HEK293 (cell line): ENCODE data around the gene SLIT1.

Experiments used
- GFI1B ChIP-seq: fragments of 450-650 bp; formaldehyde crosslinking; IDR thresholded peaks from 2 replicates; pipeline ENCODE4 v1.5.1; 2016; ENCODE audit warnings: missing biosample characterization, missing genetic modification characterization
- TRIM28 ChIP-seq: IDR thresholded peaks from 2 replicates; pipeline ENCODE4 v1.6.1; 2011; ENCODE audit warnings: low read length, control low read depth, borderline replicate concordance
- ZBTB7A ChIP-seq: fragments of 450-650 bp; formaldehyde crosslinking; IDR thresholded peaks from 2 replicates; pipeline ENCODE4 v1.5.1; 2016; ENCODE audit warnings: low read depth, missing biosample characterization, missing genetic modification characterization
- ZNF132 ChIP-seq: fragments of 450-650 bp; formaldehyde crosslinking; IDR thresholded peaks from 2 replicates; pipeline ENCODE4 v1.5.1; 2017; ENCODE audit warnings: missing biosample characterization, missing genetic modification characterization, borderline replicate concordance
- ZNF274 ChIP-seq, 2 experiments: fragments of 200-500 bp in 1 of 2; fragments of 450-650 bp in 1 of 2; sonication (Bioruptor generic) in 1 of 2; formaldehyde crosslinking in 1 of 2; IDR thresholded peaks; 2 replicates each; pipeline versions ENCODE4 v1.5.1 to v1.6.1; 2014 to 2016; ENCODE audit warnings: borderline replicate concordance in 1 of 2, inconsistent platforms in 1 of 2, low read length in 1 of 2, missing biosample characterization in 1 of 2, missing genetic modification characterization in 1 of 2
- ZNF324 ChIP-seq: fragments of 450-650 bp; formaldehyde crosslinking; IDR thresholded peaks from 2 replicates; pipeline ENCODE4 v1.5.1; 2016; ENCODE audit warnings: missing biosample characterization, missing genetic modification characterization
- ZNF394 ChIP-seq: fragments of 450-650 bp; formaldehyde crosslinking; IDR thresholded peaks from 2 replicates; pipeline ENCODE4 v1.5.1; 2016; ENCODE audit warnings: missing biosample characterization, missing genetic modification characterization, mild to moderate bottlenecking, moderate library complexity, borderline replicate concordance
- ZNF398 ChIP-seq: fragments of 450-650 bp; formaldehyde crosslinking; IDR thresholded peaks from 2 replicates; pipeline ENCODE4 v1.5.1; 2017; ENCODE audit warnings: missing biosample characterization, missing genetic modification characterization
- ZNF560 ChIP-seq: fragments of 450-650 bp; formaldehyde crosslinking; IDR thresholded peaks from 2 replicates; pipeline ENCODE4 v1.5.1; 2017; ENCODE audit warnings: missing biosample characterization, missing genetic modification characterization, borderline replicate concordance
- ZNF704 ChIP-seq: fragments of 450-650 bp; formaldehyde crosslinking; IDR thresholded peaks from 2 replicates; pipeline ENCODE4 v1.5.1; 2016; ENCODE audit warnings: missing biosample characterization, missing genetic modification characterization
- ZNF791 ChIP-seq: fragments of 450-650 bp; formaldehyde crosslinking; IDR thresholded peaks from 2 replicates; pipeline ENCODE4 v1.5.1; 2016; ENCODE audit warnings: missing biosample characterization, missing genetic modification characterization
- ZXDB ChIP-seq: fragments of 450-650 bp; formaldehyde crosslinking; IDR thresholded peaks from 2 replicates; pipeline ENCODE4 v1.5.1; 2016; ENCODE audit warnings: missing biosample characterization, missing genetic modification characterization
- TF ChIP-seq, protein P1 (sequence below): fragments of 450-650 bp; formaldehyde crosslinking; IDR thresholded peaks from 2 replicates; pipeline ENCODE4 v1.5.1; 2016; ENCODE audit warnings: missing biosample characterization, missing genetic modification characterization
- TF ChIP-seq, protein P2 (sequence below): fragments of 450-650 bp; formaldehyde crosslinking; IDR thresholded peaks from 2 replicates; pipeline ENCODE4 v1.5.1; 2017; ENCODE audit warnings: missing biosample characterization, mild to moderate bottlenecking, missing genetic modification characterization, moderate library complexity

GRCh38 chr10:97032624-97033023 is 153.1 kb downstream of the SLIT1 start:
- TF ChIP-seq GFI1B (tag by site-specific recombination) (no peak), ZNF394 (no peak), ZXDB (no peak), ZBTB7A (tag by site-specific recombination) (no peak), ZNF560 (tag by site-specific recombination) (no peak), ZNF791 (no peak), ZNF704 (tag by site-specific recombination) (no peak), ZNF132 (tag by site-specific recombination) (no peak), ZNF274 (IDR thresholded peaks at IDR 0.05; ENCODE audit: low read length) (no peak), ZNF274 (tag by site-specific recombination; IDR thresholded peaks at IDR 0.05; ENCODE audit: borderline replicate concordance) (no peak), ZNF324 (tag by site-specific recombination) (no peak), TRIM28 (no peak), ZNF398 (tag by site-specific recombination) (no peak)
- TF ChIP-seq, protein P1, sequence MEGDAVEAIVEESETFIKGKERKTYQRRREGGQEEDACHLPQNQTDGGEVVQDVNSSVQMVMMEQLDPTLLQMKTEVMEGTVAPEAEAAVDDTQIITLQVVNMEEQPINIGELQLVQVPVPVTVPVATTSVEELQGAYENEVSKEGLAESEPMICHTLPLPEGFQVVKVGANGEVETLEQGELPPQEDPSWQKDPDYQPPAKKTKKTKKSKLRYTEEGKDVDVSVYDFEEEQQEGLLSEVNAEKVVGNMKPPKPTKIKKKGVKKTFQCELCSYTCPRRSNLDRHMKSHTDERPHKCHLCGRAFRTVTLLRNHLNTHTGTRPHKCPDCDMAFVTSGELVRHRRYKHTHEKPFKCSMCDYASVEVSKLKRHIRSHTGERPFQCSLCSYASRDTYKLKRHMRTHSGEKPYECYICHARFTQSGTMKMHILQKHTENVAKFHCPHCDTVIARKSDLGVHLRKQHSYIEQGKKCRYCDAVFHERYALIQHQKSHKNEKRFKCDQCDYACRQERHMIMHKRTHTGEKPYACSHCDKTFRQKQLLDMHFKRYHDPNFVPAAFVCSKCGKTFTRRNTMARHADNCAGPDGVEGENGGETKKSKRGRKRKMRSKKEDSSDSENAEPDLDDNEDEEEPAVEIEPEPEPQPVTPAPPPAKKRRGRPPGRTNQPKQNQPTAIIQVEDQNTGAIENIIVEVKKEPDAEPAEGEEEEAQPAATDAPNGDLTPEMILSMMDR, result no peak
- TF ChIP-seq, protein P2, sequence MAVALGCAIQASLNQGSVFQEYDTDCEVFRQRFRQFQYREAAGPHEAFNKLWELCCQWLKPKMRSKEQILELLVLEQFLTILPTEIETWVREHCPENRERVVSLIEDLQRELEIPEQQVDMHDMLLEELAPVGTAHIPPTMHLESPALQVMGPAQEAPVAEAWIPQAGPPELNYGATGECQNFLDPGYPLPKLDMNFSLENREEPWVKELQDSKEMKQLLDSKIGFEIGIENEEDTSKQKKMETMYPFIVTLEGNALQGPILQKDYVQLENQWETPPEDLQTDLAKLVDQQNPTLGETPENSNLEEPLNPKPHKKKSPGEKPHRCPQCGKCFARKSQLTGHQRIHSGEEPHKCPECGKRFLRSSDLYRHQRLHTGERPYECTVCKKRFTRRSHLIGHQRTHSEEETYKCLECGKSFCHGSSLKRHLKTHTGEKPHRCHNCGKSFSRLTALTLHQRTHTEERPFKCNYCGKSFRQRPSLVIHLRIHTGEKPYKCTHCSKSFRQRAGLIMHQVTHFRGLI (tag by site-specific recombination), result no peak
